Transverse colon (tissue), 4 donors: Measurements from ENCODE around the gene PORCN. TPM values are rescaled to one million over a fixed set of nuclear protein-coding genes. Genes with fewer than 3 reads are reported as not detected.

ENCODE experiments used
- DNase-seq: peaks from one replicate; pipeline ENCODE4 v3.0.0-alpha.2; 2019
- H3K27ac ChIP-seq, 4 donors: fragments of 200-600 bp; sonication (generic); 2 replicates each; pipeline ENCODE4 v1.5.1; 2016 to 2018; ENCODE audit warnings: inconsistent platforms in 4 of 4
- H3K27me3 ChIP-seq: fragments of 200-600 bp; sonication (generic); 2 replicates; pipeline ENCODE4 v1.5.1; 2017; ENCODE audit warnings: inconsistent platforms
- H3K36me3 ChIP-seq, 4 donors: fragments of 200-600 bp; sonication (generic); 2 replicates each; pipeline ENCODE4 v1.5.1; 2017 to 2019; ENCODE audit warnings: inconsistent platforms in 4 of 4
- H3K4me1 ChIP-seq, 4 donors: fragments of 200-600 bp; sonication (generic); 2 replicates each; pipeline ENCODE4 v1.5.1; 2017 to 2020; ENCODE audit warnings: inconsistent platforms in 4 of 4
- H3K4me3 ChIP-seq, 4 donors: fragments of 200-600 bp; sonication (generic); 1 replicate in 1 of 4; 2 replicates in 3 of 4; pipeline versions ENCODE4 v1.5.1 to v1.6.1; 2017 to 2019; ENCODE audit warnings: inconsistent platforms in 4 of 4
- H3K9me3 ChIP-seq, 2 donors: fragments of 200-600 bp; sonication (generic); 2 replicates each; pipeline ENCODE4 v1.5.1; 2017 to 2019; ENCODE audit warnings: inconsistent platforms in 2 of 2
- EP300 ChIP-seq: sonication (generic); formaldehyde crosslinking; IDR thresholded peaks from one replicate; pipeline ENCODE4 v1.6.1; 2017; ENCODE audit warnings: antibody characterized with exemption, low read depth
- POLR2A ChIP-seq: fragments of 450-650 bp; IDR thresholded peaks from one replicate; pipeline ENCODE4 v1.6.1; 2016; ENCODE audit warnings: antibody characterized with exemption, mild to moderate bottlenecking, moderate library complexity
- POLR2AphosphoS5 ChIP-seq, 3 donors: sonication (generic); formaldehyde crosslinking; IDR thresholded peaks; one replicate each; pipeline ENCODE4 v1.6.1; 2016; ENCODE audit warnings: antibody characterized with exemption in 3 of 3
- WGBS, 2 donors: methylation state at CpG; one replicate each; pipeline ENCODE4 v1.1.5; 2018; ENCODE audit warnings: low coverage in 1 of 2; 5-methylcytosine and 5-hydroxymethylcytosine counted together
- in situ Hi-C, 4 donors: fragments of 200-750 bp; cut with MboI; loops; one replicate each; pipeline versions ENCODE4 v1.15.0 to v1.15.1; 2017; ENCODE audit warnings: low sequenced_read_pairs in 3 of 4, low pct_ligation_motif_present in 1 of 4, low pct_unique_long_range_greater_than_20kb in 1 of 4
- intact Hi-C: fragments of 100-400 bp; cut with DNase I; formaldehyde crosslinking; loops from one replicate; pipeline ENCODE4 v1.15.1; 2023; ENCODE audit warnings: low total_unique reads
- total RNA-seq, 4 donors: library from RNA; depleted of rRNA; stranded (reverse); fragments of >200 nt; gene quantifications; one replicate each; pipeline ENCODE4 v1.1.0, GENCODE V29; 2016
- TF ChIP-seq, protein P1 (sequence below), 5 experiments: fragments of 200-600 bp in 3 of 5; fragments of 450-650 bp in 2 of 5; sonication (generic) in 3 of 5; IDR thresholded peaks; 1 replicate in 2 of 5; 2 replicates in 3 of 5; pipeline ENCODE4 v1.5.1; 2016 to 2017; ENCODE audit warnings: antibody characterized with exemption in 5 of 5, inconsistent platforms in 3 of 5, mild to moderate bottlenecking in 2 of 5, moderate library complexity in 1 of 5

PORCN gene
- total RNA-seq, 4 donors from 2014 or later: 1.5 to 10.1 (median 8.2) TPM

DNA sequence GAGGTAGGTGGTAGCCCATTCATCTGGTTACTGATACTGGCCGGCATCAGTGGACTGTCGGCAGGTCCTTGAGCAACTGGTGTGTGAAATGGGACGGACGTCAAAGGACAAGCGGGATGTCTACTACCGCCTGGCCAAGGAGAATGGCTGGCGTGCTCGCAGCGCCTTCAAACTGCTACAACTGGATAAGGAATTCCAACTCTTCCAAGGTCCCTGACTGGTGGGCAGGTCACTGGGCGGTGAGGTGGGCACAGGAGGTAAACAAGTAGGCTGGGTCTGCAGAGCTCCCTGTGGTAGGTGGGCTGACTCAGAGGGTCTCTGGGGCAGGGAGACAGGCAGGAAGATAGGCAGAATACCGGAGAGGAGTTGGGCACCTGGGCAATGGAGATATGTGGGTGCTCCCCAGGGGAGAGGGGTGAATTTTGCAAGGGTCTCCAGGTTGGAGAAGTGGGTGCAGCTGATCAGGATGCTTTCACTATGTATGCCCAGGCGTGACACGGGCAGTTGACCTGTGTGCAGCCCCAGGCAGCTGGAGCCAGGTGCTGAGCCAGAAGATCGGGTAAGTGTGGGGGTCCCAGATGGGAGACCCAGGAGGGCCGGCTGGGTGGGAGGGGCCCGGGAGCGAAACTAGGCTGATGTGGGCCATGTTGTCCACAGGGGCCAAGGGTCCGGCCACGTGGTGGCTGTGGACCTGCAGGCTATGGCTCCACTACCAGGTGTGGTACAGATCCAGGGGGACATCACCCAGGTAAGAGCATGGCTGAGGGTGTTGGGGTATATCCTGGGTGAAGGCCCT lies 30.6 kb upstream of the PORCN start:
- no peak for TF ChIP-seq POLR2AphosphoS5 (IDR thresholded peaks at IDR 0.05)
- TF ChIP-seq, protein P1, sequence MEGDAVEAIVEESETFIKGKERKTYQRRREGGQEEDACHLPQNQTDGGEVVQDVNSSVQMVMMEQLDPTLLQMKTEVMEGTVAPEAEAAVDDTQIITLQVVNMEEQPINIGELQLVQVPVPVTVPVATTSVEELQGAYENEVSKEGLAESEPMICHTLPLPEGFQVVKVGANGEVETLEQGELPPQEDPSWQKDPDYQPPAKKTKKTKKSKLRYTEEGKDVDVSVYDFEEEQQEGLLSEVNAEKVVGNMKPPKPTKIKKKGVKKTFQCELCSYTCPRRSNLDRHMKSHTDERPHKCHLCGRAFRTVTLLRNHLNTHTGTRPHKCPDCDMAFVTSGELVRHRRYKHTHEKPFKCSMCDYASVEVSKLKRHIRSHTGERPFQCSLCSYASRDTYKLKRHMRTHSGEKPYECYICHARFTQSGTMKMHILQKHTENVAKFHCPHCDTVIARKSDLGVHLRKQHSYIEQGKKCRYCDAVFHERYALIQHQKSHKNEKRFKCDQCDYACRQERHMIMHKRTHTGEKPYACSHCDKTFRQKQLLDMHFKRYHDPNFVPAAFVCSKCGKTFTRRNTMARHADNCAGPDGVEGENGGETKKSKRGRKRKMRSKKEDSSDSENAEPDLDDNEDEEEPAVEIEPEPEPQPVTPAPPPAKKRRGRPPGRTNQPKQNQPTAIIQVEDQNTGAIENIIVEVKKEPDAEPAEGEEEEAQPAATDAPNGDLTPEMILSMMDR (IDR thresholded peaks at IDR 0.05): no peak
- no peak for TF ChIP-seq POLR2A
- TF ChIP-seq EP300: no peak
- intact Hi-C loops: no loop called here
- in situ Hi-C loops: loop anchor here in 2 of 4 donors (25.0 kb wide), 1 partner anchor 391 kb away; no protein-coding TSS in a partner anchor

DNA sequence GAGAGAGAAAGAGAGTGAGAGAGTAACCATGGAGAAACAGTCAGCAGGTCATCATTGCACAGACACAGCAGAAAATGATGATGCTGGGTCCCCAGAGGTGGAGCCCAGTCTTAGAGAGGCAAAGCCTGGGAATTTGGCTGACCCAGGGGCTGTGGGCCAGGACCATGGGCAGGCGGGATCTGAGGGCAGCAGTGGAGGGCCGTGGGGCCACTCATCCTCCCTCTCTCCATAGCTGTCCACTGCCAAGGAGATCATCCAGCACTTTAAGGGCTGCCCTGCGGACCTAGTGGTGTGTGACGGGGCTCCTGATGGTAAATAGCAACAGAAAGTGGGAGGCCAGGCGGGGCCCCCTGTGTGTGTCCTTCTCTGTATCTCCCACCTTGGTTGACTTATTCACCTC lies 30.0 kb upstream of the PORCN start:
- 79% methylated on average over 5 of the region's 5 CpGs; no CpG with 5 or more reads in 1 of the 2 donors for WGBS, 2 donors
- no peak overlapping the region for H3K4me3 ChIP-seq
- intact Hi-C loops (no loop called here), in situ Hi-C loops (loop anchor here in 2 of 4 donors (25.0 kb wide), 1 partner anchor 392 kb away; no protein-coding TSS in a partner anchor)
- peaks cover 0 to 16% (median 6%) of the 10 kb centered on the region in 4 donors for H3K4me1 ChIP-seq
- no peaks in the 10 kb centered on the region for H3K9me3 ChIP-seq
- TF ChIP-seq EP300: no peak
- no peak for TF ChIP-seq POLR2A
- TF ChIP-seq, protein P1 (IDR thresholded peaks at IDR 0.05): no peak
- no peak for TF ChIP-seq POLR2AphosphoS5 (IDR thresholded peaks at IDR 0.05)
- no peak for DNase-seq
- H3K36me3 ChIP-seq: no peaks in the 10 kb centered on the region
- H3K27me3 ChIP-seq: no peaks in the 10 kb centered on the region
- no peak overlapping the region for H3K27ac ChIP-seq

More for the DNA sequence above, 30.6 kb upstream of the PORCN start:
- Histone ChIP-seq H3K36me3 (no peaks in the 10 kb centered on the region), H3K9me3 (no peaks in the 10 kb centered on the region), H3K4me3 (no peak overlapping the region), H3K4me1 (peaks cover 0 to 16% (median 6%) of the 10 kb centered on the region in 4 donors), H3K27me3 (no peaks in the 10 kb centered on the region), H3K27ac (no peak overlapping the region)
- WGBS, 2 donors: 92% methylated on average over 19 of the region's 19 CpGs; no CpG with 5 or more reads in 1 of the 2 donors
- no peak for DNase-seq

DNA sequence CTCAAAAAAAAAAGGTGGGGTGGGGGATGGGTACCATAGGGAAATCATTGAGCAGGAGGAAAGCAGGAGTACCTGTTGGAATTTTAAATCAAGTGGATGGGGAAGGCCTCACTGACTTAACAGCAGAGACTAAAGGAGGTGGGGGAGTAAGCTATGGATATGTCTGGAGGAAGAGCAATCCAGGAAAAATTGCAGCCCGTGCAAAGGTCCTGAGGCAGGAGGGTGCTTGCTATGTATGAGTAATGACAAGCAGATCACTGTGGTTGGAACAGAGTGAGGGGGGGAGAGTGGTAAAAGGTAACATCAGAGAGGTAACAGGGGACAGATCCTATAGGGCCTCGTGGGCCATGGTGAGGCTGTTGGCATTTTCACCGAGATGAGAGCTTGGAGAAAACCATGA lies 28.6 kb upstream of the PORCN start:
- Histone ChIP-seq H3K4me1 (peaks cover 0 to 11% (median 5%) of the 10 kb centered on the region in 4 donors), H3K9me3 (no peaks in the 10 kb centered on the region), H3K4me3 (no peak overlapping the region), H3K36me3 (no peaks in the 10 kb centered on the region), H3K27ac (no peak overlapping the region), H3K27me3 (no peaks in the 10 kb centered on the region)
- intact Hi-C loops (no loop called here), in situ Hi-C loops (loop anchor here in 2 of 4 donors (25.0 kb wide), 1 partner anchor 393 kb away; no protein-coding TSS in a partner anchor)
- no peak for DNase-seq
- TF ChIP-seq POLR2AphosphoS5 (IDR thresholded peaks at IDR 0.05) (no peak), POLR2A (no peak), EP300 (no peak)
- TF ChIP-seq, protein P1 (IDR thresholded peaks at IDR 0.05): no peak
- WGBS, 2 donors: 83 to 100% methylated on average over 1 to 3 of the region's 3 CpGs

DNA sequence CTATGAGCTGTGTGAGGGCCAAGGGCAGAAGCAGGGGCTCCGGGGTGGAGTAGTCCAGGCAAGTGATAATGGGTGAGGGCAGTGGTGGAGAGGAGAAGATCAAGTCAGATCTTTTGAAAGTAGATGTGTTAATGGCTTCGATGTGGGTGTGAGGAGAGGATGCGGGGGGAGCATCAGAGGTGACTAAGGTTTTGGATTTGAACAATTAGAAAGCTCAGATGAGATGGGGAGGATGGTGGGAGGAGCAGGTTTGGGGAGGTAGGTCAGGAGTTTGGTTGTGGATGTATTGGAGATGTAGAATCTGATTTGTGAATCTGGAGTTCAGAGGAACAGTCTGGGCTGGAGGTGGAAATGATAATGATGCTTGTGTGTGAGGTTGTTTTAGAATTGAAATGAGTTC lies 28.2 kb upstream of the PORCN start:
- DNase-seq: no peak
- Histone ChIP-seq H3K27ac (no peak overlapping the region), H3K4me3 (no peak overlapping the region), H3K36me3 (no peaks in the 10 kb centered on the region), H3K4me1 (peaks cover 0 to 9% (median 4%) of the 10 kb centered on the region in 4 donors), H3K27me3 (no peaks in the 10 kb centered on the region), H3K9me3 (no peaks in the 10 kb centered on the region)
- TF ChIP-seq, protein P1 (IDR thresholded peaks at IDR 0.05): no peak
- TF ChIP-seq POLR2AphosphoS5 (IDR thresholded peaks at IDR 0.05) (no peak), EP300 (no peak), POLR2A (no peak)
- in situ Hi-C loops (loop anchor here in 2 of 4 donors (25.0 kb wide), 1 partner anchor 393 kb away; no protein-coding TSS in a partner anchor), intact Hi-C loops (no loop called here)
- WGBS, 2 donors: 88 to 100% methylated on average over 1 to 3 of the region's 3 CpGs
